ENCODE results near the gene BOC.

The BOC gene

GRCh38 chr3:113288881-113289280 is 77.5 kb downstream of the BOC start:
- DNase-seq: no peak

GRCh38 chr3:113291572-113291971 is 80.2 kb downstream of the BOC start:
- no peak for DNase-seq

- DNase-seq: no peak
Observed at GRCh38 chr3:113292933-113293332, 81.6 kb downstream of the BOC start.

DNA sequence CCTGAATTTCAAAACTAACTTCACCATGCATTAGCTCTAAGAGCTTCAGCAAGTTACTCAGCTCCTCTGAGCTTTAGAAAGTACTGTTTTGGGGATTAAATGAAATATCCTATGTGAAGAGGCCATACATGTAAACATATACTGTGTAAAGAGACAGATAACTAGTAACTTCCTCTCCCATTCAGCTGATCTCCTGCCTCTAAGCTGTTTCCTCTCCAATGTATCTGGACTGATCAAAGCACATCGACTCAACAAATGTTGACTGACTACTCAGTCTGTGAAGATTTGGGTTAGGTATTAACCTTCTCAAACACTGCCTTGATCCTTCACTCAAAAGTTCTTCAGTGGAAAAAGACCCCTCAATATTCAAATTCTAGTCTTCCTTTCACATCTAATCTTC is 82.0 kb downstream of the BOC start:
- DNase-seq: no peak

DNA sequence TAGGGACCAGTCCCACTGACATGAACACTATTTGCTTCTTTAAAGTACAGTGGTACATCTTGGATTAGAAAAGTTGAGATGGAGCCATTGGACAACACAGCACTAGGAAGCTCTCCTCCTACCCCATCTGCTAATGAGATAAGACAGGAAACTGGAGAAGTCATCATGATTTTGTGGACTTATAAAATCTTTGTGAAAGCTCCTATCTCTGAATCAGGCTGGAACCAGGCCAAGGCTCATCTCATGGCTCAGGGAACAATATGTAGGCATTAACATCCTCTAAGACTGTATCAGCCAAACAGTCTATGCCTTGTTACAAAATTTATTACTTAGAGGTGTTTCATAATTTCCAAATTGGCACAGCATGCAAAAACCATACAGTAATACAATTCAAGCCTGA is 84.1 kb downstream of the BOC start:
- no peak for DNase-seq

GRCh38 chr3:113297287-113297686 is 85.9 kb downstream of the BOC start:
- DNase-seq: no peak

- no peak for DNase-seq
Observed at GRCh38 chr3:113297841-113298240, 86.5 kb downstream of the BOC start.

GRCh38 chr3:113300596-113300995 is 89.2 kb downstream of the BOC start:
- no peak for DNase-seq

GRCh38 chr3:113304102-113304501 is 92.7 kb downstream of the BOC start:
- DNase-seq: no peak

- DNase-seq: no peak
Observed at GRCh38 chr3:113304856-113305540, 93.6 kb downstream of the BOC start.

DNA sequence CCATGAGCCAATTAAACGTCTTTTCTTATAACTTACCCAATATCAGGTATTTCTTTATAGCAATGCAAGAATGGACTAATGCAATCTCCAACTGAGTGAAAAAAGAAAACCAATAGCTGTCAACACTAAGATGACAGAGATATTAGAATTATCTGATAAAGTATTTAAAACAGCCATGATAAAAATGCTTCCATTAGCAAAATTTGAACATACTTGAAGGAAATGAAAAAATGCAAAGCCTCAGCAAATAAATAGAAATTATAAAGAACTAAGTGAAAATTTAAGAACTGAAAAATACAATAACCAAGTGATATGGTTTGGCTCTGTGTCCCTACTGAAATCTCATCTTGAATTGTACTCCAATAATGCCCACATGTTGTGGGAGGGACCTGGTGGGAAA is 99.6 kb downstream of the BOC start:
- DNase-seq: no peak

- DNase-seq: no peak
Observed at GRCh38 chr3:113312416-113312815, 101.1 kb downstream of the BOC start.

GRCh38 chr3:113314923-113315322 is 103.6 kb downstream of the BOC start:
- DNase-seq: no peak

GRCh38 chr3:113329757-113330156 is 118.4 kb downstream of the BOC start:
- DNase-seq: no peak

DNA sequence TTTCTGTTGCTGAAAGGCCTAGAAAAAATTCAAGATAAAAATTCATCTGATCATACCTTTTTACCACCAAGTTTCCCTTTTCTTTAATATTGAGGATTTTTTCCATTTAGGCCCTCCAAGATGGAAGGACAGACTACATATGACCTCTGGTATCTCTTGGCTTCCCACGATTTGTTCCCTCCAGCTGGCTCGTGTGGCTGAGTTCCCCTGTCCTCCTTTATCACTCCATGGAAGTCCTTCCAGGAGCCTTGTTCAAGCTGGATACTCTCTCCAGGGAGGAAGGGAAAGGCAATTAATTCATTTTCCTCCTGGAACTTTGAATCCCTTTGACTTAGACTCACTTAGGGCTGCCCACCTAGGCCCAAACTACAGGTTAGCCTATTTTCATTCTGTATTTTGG is 119.4 kb downstream of the BOC start:
- no peak for DNase-seq

- DNase-seq: no peak
Observed at GRCh38 chr3:113331187-113331586, 119.8 kb downstream of the BOC start.

All from activated CD4-positive, alpha-beta T cell treated with anti-CD3 and anti-CD28 coated beads for 4 hours (primary cell).